Nephron progenitor cell (in vitro differentiated cells): ENCODE measurements around the gene SLC38A2.

Experiments
- DNase-seq: peaks from one replicate; pipeline ENCODE4 v3.0.0; 2021
- H3K27ac Mint-ChIP-seq: 2 replicates; pipeline ENCODE4 v1.8.0; 2021; ENCODE audit warnings: mild to moderate bottlenecking, moderate library complexity, mixed read lengths
- H3K27me3 Mint-ChIP-seq: 2 replicates; pipeline ENCODE4 v1.8.0; 2021; ENCODE audit warnings: mild to moderate bottlenecking, low read depth, mixed read lengths; ENCODE audit not compliant: poor library complexity
- H3K36me3 Mint-ChIP-seq: 2 replicates; pipeline ENCODE4 v1.8.0; 2021; ENCODE audit warnings: low read depth, mixed read lengths
- H3K4me1 Mint-ChIP-seq: 2 replicates; pipeline ENCODE4 v1.8.0; 2021; ENCODE audit warnings: mixed read lengths
- H3K4me3 Mint-ChIP-seq: 2 replicates; pipeline ENCODE4 v1.8.0; 2021; ENCODE audit warnings: mild to moderate bottlenecking, moderate library complexity, mixed read lengths
- H3K9me3 Mint-ChIP-seq: 2 replicates; pipeline ENCODE4 v1.8.0; 2021; ENCODE audit warnings: mild to moderate bottlenecking, moderate library complexity, mixed read lengths
- TF ChIP-seq, protein P1 (sequence below): fragments of 200-600 bp; sonication (generic); IDR thresholded peaks from 2 replicates; pipeline ENCODE4 v1.5.0; 2021; ENCODE audit warnings: antibody characterized with exemption

Gene SLC38A2

DNA sequence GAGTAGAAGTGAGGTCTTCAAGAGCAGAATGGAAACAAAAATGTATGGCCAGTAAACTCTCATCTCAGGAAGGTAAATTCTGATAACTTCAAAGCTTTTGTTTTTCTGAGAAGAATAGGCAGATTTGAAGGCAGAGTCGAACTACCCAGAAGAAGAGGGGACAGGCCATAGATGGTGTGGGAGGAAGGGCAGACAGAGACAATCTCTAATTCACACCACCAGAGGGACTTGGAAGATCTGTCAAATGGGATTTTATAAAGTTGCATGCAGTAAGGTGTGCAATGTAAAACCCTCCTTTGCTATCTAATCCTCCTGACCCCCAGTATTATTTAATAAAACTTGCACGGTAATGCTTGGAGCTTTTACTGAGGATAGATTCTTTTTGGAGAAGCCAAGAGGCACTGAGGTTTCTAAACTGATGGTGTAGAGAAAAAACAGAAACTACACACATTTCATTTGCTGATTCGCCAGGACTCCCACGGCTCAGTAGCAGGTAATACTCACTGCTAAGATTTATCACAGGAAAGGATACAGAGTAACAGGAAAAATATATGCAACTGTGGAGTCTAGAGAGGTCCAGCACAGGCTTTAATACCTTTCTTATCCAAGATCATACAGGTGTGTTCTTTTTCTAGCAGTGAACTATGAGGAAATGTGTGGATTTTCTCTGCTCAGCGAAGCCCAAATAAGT lies 18.3 kb downstream of the SLC38A2 start:
- H3K36me3 Mint-ChIP-seq, result peaks cover 7% of the 10 kb centered on the region
- H3K4me3 Mint-ChIP-seq, result no peak overlapping the region
- TF ChIP-seq, protein P1, sequence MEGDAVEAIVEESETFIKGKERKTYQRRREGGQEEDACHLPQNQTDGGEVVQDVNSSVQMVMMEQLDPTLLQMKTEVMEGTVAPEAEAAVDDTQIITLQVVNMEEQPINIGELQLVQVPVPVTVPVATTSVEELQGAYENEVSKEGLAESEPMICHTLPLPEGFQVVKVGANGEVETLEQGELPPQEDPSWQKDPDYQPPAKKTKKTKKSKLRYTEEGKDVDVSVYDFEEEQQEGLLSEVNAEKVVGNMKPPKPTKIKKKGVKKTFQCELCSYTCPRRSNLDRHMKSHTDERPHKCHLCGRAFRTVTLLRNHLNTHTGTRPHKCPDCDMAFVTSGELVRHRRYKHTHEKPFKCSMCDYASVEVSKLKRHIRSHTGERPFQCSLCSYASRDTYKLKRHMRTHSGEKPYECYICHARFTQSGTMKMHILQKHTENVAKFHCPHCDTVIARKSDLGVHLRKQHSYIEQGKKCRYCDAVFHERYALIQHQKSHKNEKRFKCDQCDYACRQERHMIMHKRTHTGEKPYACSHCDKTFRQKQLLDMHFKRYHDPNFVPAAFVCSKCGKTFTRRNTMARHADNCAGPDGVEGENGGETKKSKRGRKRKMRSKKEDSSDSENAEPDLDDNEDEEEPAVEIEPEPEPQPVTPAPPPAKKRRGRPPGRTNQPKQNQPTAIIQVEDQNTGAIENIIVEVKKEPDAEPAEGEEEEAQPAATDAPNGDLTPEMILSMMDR, result no peak
- H3K4me1 Mint-ChIP-seq, result no peaks in the 10 kb centered on the region
- peaks cover 10% of the 10 kb centered on the region for H3K27me3 Mint-ChIP-seq
- H3K27ac Mint-ChIP-seq, result no peak overlapping the region
- no peaks in the 10 kb centered on the region for H3K9me3 Mint-ChIP-seq
- no peak for DNase-seq

DNA sequence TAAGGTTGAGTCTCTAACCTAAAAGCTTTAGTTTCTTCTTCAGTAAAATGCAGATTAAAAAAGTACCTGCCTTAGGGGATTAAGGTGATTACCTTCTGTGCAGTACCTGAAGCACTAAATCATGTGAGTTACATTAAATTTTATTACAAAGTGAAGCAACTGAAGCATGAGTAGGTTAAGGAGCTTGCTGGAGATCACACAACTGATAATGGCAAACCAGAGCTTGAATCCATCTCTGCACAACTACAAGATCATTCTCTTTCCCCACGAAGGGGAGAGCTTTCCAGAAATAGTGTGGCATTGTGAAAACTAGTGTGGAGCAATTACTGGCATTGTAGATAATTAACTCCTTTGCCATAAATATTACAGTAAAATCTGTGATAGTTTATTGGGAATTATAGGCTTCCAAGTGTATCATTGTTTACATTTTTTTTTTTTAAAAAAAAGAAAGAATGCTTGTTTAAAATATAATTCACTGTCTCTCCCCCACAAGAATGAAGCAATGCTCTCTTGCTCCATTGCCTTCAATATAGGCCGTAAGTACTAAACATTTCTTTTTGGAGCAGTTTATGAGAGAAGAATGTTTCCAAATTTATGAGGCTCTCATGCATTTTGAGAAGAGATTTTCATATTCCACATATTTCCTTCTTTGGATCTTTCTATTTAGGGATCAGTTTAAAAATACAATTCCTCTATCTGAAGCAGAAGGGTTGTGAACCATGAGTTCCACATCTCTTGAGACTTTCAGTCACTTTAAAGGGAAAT lies 20.5 kb downstream of the SLC38A2 start:
- DNase-seq, result no peak
- H3K27ac Mint-ChIP-seq, result no peak overlapping the region
- H3K36me3 Mint-ChIP-seq, result no peaks in the 10 kb centered on the region
- no peaks in the 10 kb centered on the region for H3K4me1 Mint-ChIP-seq
- TF ChIP-seq, protein P1, result no peak
- peaks cover 10% of the 10 kb centered on the region for H3K27me3 Mint-ChIP-seq
- H3K4me3 Mint-ChIP-seq, result no peak overlapping the region
- H3K9me3 Mint-ChIP-seq, result no peaks in the 10 kb centered on the region

DNA sequence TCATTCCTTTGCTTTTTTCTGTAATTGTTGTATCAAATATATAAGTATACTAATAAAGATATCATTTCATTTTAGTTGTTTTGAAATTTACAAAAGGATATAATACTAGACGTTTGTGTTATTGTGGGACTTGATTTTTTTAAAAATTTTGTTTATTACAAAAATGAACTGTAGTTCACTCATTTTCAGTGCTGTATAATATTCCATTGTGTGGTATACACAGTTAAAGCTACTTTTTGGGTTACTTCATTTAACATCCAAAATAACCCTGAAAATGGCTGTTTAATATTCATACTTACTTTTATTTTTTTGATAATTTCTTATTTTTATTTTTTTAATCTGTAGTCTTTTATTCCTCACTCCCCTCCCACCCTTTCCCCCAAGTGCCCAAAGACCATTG lies 21.4 kb downstream of the SLC38A2 start:
- no peak for DNase-seq
- no peak overlapping the region for H3K4me3 Mint-ChIP-seq
- no peaks in the 10 kb centered on the region for H3K36me3 Mint-ChIP-seq
- H3K4me1 Mint-ChIP-seq, result no peaks in the 10 kb centered on the region
- H3K9me3 Mint-ChIP-seq, result no peaks in the 10 kb centered on the region
- TF ChIP-seq, protein P1, result no peak
- H3K27ac Mint-ChIP-seq, result no peak overlapping the region
- peaks cover 10% of the 10 kb centered on the region for H3K27me3 Mint-ChIP-seq

DNA sequence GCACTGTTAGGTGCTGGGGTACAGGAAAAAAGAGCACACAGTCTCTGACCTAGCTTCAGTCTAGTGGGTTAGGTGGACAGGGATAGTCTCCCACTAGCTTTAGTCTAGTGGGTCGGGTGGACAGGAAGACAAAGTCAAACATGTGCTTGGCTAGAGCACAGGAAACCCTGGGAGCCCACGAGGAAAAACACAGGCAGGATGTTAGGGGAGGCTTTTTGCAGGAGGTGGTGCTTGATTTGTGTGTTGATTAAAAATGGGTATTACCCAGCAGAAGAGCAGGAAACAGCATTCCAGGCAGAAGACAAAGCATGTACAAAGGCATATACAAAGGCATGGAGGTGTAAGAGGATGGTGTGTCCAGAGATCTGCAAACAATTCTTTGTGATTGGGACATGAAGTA lies 23.3 kb downstream of the SLC38A2 start:
- TF ChIP-seq, protein P1, result no peak
- no peak for DNase-seq
- H3K36me3 Mint-ChIP-seq, result no peaks in the 10 kb centered on the region
- H3K27me3 Mint-ChIP-seq, result peaks cover 6% of the 10 kb centered on the region
- no peaks in the 10 kb centered on the region for H3K4me1 Mint-ChIP-seq
- H3K4me3 Mint-ChIP-seq, result no peak overlapping the region
- no peaks in the 10 kb centered on the region for H3K9me3 Mint-ChIP-seq
- no peak overlapping the region for H3K27ac Mint-ChIP-seq

DNA sequence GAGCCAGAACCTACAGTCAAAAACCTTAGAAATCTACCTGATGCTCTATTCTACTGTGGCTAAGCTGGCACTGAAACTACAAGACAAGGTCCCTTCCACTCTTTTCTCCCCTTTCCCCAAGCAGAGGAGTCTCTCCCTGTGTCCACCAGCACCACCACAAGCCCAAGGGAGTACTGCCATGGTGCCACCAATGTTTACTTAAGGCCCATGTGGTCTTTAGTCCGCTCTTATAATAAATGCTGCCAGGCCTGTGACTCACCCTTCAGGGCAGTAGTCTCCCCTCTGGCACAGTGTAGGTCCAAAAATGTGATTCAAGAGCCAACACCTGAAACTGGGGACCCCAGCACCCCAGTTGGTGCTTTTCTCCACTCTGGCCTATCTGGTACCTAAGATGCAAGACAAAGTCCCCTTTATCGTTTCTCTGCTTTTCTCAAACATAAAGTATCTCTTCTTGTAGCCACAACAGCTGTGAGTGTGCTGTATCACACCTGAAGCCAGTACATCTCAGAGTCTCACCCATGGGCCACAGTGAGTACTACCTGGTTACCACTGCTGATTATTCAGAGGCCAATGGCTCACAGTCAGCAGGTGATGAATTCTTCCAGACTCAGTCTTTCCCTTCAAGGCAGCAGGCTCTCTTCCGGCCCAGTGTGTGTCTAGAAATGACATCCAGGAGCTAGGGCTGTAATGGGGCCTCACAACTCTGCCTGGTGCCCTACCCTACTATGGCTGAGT lies 29.3 kb downstream of the SLC38A2 start:
- H3K4me3 Mint-ChIP-seq, result no peak overlapping the region
- no peaks in the 10 kb centered on the region for H3K36me3 Mint-ChIP-seq
- DNase-seq, result no peak
- H3K27me3 Mint-ChIP-seq, result peaks cover 4% of the 10 kb centered on the region
- no peaks in the 10 kb centered on the region for H3K4me1 Mint-ChIP-seq
- peaks cover 21% of the 10 kb centered on the region for H3K9me3 Mint-ChIP-seq
- H3K27ac Mint-ChIP-seq, result no peak overlapping the region
- TF ChIP-seq, protein P1, result no peak
